H4 (cell line): Measurements from ENCODE around the gene NLGN3. TPM values are rescaled to one million over a fixed set of nuclear protein-coding genes. Genes with fewer than 3 reads are reported as not detected.
"Not testable (repeated sequence)": the region's sequence is repeated elsewhere in the genome, so short reads cannot be mapped to it uniquely, and the experiment has no call there.

ENCODE experiments used
- DNase-seq: peaks from one replicate; pipeline ENCODE4 v3.0.0-alpha.2; 2015; ENCODE audit warnings: low spot score
- total RNA-seq: library from RNA; depleted of rRNA; stranded (reverse); fragments of >200 nt; shearing (Covaris generic); gene quantifications from 2 replicates; pipeline ENCODE4 v1.2.3, GENCODE V29; 2014

Gene NLGN3
- total RNA-seq, 1 experiment from 2014 or later = 0.25 TPM

DNA sequence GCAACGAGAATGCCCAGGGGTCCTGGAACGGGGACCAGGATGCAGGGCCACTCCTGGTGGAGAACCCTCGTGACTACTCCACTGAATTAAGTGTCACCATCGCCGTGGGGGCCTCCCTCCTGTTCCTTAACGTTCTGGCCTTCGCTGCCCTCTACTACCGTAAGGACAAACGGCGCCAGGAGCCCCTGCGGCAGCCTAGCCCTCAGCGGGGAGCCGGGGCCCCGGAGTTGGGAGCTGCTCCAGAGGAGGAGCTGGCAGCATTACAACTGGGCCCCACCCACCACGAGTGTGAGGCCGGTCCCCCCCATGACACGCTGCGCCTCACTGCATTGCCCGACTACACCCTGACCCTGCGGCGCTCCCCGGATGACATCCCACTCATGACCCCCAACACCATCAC lies 24.9 kb downstream of the NLGN3 start:
- no peak for DNase-seq

DNA sequence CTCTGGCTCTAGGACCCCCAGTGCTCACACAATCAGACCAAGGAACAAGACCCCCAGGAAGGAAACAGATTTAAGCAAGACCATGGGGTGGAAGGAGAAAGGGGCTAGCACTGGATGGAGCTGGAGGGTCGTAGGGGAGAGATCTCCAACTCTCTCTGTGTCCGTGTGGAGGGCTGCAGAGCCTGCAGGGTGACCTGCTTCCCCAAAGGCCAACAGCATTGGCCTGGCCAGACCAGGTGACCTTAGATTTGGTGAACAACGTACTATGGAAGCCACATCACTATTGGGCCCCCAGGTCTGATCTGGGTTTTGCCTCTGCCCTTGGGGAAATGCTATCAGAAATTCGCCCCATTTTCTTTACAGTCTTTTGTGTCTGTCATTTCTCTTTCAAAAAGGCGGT lies 26.0 kb downstream of the NLGN3 start:
- no peak for DNase-seq

DNA sequence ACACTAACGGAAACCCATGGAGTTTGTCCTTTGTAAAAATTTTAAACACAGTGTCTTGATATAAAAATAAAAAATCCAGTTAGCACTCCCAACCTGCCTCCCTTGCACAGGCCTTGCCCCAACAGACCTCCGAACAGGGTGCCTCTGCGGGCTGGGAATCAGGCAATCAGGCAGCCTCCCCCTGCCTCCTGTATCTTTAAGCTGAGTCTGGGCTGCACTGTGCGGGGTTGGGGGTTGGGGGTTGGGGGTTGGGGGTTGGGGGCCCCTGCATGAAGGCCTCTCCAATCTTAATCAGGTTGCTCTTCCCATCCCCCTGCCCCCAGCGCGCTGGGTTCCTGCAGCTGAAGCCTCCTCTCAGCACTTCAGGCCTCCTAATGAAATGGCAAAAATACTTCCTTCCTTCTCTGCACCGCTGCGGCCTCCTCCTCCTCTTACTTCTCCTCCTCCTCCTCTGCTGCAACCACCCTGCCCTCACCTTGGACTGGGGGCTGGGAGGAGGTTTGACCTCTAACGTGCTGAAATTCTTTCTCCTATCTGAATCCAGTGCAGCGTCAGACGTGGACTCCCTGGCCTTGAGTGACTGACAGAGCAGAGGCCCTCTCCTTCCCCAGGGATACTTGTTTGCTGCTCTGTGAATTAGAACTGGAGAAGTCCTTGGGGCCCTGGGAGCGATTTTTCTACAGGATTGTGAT lies 26.6 kb downstream of the NLGN3 start:
- DNase-seq = no peak

DNA sequence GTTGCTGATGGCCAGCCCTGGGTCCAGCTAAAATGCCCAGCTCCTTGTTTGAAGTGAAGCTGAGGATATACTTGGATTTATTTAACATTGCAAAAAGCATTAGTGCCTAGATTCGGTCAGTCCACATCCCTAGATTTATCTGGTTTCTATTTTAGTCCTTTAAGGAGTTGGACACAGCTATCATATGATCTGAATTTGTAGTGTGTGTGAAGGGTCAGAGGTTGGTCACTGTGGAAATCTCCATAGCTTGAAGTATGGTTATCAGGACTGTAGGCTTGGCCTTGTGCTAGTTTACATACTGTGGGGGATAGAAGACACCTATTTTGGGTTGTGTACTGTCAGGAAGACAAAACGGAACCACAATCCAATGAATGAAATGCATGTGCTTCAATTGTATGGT lies 28.8 kb downstream of the NLGN3 start:
- no peak for DNase-seq

DNA sequence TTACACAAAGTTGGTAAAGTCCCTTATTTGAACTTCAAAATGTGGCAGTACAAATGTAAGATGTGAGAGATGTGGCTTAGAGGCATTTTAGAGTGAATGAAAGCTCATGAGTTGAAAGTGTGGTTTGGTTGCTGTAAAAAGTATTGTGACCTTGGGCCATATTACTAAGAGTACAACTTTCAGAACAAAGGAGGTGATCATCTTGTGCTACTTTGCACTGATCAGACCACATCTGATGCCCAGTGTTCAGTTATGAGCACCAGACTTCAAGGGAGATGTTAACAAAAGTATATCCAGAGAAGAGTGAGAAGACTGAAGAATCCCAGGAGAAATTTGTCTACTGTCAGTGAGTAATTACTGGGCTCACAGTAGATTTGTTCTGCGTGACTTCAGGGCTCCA lies 30.2 kb downstream of the NLGN3 start:
- no peak for DNase-seq

DNA sequence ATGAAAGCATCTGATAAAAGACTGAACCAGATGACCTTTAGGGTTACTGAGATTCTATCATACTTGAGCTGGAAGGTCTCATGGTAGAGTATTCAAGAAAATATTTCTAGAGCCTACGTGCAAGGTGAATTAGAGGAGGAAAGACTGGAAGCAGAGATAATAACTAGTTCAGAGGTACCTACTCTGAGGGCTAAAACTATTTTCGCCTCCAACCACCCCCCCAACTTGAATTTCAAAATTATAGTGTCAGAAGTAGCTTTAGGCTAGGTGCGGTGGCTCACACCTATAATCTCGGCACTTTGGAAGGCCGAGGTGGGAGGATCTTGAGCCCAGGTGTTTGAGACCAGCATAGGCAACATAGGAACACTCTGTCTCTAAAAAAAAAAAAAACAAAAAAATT lies 30.9 kb downstream of the NLGN3 start:
- DNase-seq = no peak

DNA sequence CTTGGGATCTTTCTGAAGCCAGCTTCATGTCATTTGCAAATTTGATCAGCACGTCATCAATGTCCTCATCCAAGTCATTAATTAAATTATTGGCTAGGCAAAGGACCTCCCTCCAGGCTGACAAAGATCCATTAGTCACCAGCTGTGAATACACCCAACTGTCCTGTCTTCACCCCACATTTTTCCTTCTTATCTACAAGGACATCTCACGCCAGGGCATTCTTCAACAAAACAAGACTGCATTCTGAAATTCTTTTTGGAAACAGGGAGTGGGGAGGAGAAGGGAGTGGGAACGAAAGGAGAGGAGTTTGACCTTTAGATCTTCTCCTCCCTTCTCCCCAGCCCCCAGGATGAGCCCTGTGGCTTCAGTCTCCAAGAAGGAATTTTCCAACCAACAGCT lies 32.7 kb downstream of the NLGN3 start:
- DNase-seq = no peak

DNA sequence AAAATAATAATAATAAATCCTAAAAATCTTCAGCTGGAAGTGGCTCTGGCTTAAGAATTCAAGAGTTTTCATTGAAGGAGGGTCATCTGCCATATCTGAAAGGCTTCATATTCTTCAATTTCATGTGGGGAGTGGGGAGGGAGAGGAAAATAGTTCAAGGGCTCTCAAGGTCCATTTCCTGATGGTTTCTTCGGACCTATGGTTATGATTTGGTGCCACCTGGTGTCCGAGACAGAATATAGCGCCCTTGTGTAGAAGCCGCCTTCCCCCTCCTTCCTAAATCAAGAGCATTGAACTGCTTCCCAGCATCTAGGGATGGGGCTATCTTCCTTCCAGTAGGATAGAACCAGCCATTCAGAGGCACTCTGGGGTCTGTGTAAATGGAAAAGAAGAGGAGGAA lies 34.3 kb downstream of the NLGN3 start:
- DNase-seq = peak; percentile 64

DNA sequence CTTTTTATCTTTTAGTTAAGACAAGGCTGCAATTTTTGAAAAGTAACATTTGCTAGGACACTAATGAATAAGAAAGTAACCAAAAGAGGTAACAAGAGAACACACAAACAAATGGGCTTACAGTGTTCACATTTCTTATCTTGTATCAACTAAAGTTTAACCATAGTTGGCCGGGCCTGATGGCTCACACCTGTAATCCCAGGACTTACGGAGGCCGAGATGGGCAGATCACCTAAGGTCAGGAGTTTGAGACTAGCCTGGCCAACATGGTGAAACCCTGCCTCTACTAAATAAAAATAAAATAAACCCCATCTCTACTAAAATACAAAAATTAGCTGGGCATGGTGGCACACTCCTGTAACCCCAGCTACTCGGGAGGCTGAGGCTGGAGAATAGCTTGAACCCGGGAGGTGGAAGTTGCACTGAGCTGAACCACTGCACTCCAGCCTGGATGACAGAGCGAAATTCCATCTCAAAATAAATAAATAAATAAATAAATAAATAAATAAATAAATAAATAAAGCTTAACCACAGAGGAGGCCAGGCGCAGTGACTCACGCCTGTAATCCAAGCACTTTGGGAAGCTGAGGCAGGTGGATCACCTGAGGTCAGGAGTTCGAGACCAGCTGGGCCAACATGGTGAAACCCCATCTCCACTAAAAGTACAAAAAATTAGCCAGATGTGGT lies 36.1 kb downstream of the NLGN3 start:
- DNase-seq = not testable (repeated sequence)

DNA sequence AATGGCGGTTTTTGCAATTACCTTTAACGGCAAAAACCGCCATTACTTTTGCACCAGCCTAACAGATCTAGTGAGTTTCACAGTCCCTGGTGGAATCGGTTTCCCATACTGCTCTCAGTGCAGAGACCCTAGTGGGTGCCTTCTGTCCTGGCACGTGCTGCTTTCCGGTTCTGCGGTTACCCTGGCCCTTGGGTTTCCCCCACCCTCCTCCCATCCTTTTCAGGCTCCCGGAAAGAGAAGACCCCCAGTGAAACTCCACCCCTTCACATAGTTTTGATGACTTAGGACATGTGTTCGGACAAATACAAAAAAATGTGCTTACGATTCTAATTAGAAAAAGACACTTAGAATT lies 36.9 kb downstream of the NLGN3 start:
- no peak for DNase-seq

DNA sequence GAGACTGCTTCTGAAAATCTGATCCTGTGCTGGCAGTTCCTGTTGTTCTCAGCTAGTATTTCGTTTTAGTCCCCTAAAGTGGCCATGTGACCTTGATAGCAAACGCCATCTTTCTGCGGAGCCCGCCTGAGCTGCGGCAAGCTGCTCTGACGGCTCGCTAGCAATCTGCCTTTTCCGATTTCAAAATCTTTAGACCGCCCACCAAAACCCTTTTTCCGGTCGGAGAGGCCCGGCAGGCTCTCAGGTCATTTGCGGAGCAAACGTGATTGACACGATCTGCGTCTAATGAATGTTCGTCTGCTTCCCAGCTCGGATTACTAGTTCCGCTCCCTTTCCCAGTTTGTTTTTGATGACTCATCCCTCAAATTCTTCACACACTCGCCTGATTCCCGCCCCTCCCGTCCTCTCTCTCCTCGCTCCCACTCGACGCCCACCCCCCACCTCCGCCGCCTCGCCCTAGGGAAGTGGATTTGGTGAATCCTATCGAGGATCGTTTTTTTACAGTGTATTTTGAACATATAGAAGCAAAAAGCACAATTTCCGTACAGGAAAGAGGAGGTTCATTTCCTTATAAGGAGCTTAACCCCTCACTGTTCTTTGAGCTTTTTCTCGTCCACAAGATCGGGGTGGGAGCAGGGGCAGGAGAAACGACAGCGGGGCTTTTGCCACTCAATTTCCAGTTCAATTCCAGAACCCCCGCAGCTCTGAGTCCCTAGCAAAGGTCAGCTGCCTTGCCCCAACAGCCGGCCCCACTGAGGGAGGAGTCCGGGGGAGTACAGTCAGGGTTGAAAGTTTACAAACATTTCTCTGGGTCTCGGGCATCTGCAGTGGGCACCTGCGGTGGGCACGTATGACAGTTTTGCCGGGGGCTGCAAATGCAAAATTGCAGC lies 37.5 kb downstream of the NLGN3 start:
- peak; percentile 97 for DNase-seq

DNA sequence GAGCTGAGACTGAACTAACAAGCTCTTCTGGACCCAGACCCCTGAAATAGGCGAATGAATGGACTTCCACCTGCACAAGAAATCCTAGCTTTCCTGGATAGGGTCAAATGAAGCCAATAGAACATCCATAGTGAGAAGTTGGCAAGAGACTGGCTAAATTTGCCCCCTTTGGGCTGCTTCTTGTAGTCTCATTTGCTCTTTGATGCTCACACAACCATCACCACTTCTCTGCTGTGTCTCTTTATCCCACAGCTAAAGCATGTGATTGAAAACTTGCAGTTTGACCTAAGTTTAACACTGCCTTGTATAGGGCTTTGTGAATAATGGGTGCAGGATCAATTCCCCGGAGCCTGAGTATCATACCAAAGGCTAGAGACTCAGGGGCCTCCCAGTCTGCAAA lies 38.2 kb downstream of the NLGN3 start:
- DNase-seq = no peak

DNA sequence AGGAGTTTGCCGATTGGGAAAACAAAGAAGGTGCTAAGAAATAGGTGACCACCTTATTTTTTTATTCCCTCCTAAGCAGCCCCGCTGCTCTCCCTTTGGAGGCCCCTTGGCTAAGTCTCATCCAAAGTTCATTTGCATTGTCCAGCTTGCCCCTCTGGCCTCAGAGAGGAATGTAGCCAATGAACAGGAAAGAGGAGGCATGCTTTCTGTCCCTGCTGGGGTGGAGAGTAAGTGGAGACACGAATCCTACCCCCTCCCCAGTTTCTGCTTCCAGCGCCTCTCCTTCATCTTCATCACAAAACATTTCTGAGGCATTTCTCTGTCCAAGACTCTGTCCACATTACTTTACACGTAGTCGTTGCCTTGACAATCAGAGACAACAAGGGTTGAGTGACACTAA lies 38.7 kb downstream of the NLGN3 start:
- no peak for DNase-seq

DNA sequence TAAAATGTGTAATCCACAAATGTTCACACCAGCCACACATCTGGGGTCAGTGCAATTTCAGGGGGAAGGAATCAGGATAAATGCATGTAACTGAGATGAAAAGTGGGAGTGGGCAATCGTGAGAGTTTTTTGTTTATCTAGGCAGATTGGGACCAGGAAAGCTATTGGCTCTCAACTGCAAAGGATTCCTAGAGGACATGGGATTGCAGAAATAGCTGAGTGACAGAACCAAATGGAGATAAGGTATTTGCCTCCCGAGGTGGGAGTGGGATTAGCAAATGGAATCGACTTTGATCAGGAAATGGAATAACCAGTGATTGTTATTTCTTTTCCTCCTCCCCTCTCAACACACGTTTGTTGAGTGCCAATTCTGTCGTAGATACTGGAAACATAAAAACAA lies 39.5 kb downstream of the NLGN3 start:
- no peak for DNase-seq

DNA sequence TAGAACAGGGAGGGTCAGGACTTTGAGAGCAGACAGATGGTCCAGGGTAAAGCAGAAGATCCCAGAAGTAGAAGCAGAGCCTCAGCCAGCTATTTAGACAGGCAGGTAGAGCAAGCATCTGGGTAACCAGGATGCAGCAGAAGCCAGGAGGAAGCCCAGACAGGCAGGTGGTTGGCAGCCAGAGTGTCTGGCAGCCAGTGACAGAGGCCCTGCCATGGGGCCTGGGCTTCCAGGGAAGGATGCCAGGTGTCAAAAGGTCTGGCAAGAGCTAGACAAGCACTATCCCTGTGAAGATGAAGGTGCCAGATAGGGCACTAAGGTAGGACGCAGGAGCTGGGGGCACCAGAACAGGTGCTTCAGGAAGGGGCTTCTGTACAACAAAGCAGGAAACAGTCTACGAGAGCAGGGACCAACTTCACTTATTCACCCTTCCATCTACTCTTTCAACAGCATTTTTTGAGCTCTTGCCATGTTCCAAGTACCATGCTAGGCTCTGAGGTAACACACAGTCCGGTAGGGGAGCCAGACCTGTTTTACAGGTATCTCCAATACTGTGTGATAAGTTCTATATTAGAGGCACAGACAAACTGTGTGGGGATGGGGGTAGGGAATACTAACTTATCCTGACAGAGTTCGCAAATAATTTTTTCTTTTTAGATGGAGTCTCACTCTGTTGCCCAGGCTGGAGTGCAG lies 40.3 kb downstream of the NLGN3 start:
- no peak for DNase-seq

DNA sequence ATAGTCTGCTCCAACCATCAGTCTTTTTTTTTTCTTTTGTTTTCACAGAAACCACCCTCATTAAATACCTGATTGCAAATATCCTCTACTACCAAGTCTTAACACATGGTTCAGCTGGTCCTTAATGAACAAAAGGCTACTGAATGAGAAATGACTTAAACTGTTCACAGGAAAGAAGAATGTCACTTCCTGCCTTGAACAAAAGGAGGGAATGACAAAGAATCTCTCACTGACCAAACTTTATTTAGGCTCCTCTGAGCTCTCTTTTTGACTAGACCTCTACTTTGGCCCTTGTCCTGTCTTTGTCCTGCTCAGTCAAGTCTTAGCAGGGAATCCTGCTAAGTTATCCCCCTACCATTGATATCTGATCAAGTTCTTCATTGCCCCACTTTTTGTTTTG lies 46.6 kb downstream of the NLGN3 start:
- no peak for DNase-seq

DNA sequence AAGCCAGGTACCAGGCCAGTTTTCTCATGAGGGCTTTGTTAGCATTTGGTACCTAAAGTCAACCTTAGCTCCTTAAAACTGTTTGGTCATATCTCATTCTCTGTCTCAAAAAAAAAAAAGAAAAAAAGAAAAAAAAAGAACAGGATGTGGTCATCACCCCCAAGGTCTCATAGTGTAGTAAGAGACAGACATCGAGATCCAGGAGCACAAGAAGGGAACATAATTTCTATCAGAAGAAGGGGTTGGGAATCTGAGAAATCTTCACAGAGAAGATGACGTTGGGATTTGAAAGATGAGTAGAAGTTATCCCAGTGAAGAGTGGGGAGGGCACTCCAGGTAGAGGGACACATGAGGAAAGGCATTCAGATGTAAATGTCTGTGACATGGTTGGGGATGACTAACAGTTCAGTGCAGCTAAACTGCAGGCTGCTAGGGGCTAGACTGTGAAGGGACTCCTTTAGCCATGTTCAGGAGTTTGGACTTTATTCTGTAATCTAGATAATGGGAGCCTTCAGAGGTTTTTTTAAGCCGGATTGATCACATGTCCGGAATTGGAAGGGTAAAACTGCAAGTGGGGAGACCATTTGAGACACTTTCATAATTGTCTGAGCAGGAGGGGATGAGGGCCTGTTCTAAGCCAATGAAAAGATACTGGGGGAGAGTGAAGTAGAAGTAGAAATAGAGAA lies 51.5 kb downstream of the NLGN3 start:
- no peak for DNase-seq

DNA sequence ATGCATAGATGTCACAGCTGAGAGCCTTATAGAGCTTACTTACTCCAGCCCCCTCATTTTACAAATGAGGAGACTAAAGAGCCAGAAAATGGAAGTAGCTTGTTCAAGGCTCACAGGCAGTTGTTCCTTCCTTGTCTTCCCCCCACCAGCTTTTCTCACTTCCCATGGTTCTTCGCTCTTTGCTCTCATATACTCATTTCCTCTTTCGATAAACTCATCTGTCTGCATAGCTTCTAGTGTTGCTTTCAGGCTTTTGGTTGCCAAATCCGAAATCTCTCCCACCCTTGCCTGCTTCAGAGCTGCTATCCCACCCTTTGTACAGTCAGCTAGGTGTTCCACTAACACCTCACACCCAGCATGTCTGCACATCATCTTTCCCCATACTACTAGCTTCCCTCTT lies 53.4 kb downstream of the NLGN3 start:
- no peak for DNase-seq

DNA sequence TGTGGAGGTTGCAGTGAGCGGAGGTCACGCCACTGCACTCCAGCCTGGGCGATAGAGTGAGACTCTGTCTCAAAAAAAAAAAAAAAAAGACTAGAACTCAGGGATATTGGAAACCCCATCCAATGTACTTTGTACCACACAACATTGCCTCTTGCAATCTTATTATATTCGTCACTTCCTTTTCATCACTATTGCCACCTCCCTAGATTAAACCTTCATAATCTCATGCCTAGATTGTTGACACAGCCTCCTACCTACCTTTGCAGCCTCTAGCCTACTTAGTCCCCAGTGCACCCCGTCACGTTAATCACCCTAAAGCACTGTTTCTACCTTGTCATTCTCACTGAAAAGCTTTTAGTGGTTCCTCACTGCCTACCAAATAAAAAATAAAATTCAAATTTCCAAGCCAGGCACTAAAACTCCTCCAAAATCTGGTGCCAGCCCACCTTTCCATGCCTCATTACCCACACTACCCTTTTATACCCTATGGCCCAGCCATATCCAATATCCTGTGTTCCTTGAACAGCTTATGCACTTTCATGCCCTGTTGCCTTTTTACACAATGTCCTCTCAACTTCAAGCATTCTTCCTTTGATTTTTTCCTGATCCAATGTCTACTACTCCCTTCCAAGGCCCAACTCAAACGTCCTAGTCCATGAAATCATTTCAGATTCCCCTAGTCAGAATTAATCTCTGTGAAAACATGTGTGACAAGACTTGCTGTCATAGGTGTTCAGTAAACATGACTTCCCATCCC lies 54.8 kb downstream of the NLGN3 start:
- no peak for DNase-seq

DNA sequence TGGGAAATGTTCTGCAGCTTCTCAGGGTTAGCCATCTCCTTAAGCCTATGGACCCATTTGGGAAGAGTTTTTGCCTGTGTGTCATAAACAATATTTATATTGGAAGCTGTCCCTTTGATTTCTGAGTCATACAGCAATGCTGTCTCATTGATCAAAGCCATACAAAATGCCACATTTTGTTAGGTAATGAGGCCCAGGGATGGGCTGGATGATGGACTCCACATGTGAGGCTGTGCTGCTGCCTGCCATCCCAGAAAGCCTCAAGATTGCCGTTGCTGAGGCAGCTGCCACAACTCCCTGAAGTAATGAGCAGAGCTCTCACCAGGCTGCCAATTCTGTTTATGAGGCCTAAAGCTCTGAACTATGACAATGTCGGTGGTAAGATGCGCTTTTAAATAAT lies 66.2 kb downstream of the NLGN3 start:
- DNase-seq = no peak

DNA sequence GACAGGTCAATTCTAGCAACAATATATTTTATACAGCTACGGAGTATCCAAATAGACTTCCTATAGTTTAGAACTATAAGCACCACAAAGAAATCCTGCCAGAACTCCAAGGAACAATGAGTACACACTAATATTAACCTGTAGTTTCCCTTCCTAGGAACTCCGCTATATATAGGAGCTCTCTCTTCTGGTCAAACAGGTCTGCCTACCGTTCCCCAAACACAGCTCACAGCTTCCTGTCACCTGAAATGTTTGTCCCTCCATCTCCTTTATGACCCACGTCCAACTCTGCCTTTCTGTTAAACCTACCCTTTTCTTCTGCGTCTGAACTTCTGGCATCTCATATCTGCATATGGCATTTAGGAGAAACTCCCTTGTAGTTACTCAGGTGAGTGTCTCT lies 67.9 kb downstream of the NLGN3 start:
- no peak for DNase-seq
